ENCODE data around the gene BOLA1.

The BOLA1 gene

GRCh38 chr1:149916193-149916897, 17.0 kb downstream of the BOLA1 start:
- Histone ChIP-seq H3K9me3 (ENCODE audit: control insufficient read depth in 1 of 2, low read length in 2 of 2) (no peaks in the 10 kb centered on the region), H3K27me3 (ENCODE audit: control insufficient read depth in 1 of 2, insufficient read depth in 2 of 2, low read length in 2 of 2) (peaks cover 8 to 14% of the 10 kb centered on the region in 2 donors), H3K27ac (ENCODE audit: low read depth, low read length) (no peak overlapping the region), H3K4me1 (ENCODE audit: control insufficient read depth in 1 of 2, insufficient read depth in 2 of 2, low read length in 2 of 2) (peaks cover 0 to 3% of the 10 kb centered on the region in 2 donors), H3K9ac (ENCODE audit: low read depth in 1 of 2, low read length in 2 of 2) (peak overlapping the region in 1 of 2 donors; percentile 12), H3K4me3 (ENCODE audit: low read depth in 1 of 2, low read length in 2 of 2) (peak overlapping the region; percentile 44 to 70), H3K36me3 (ENCODE audit: control insufficient read depth in 1 of 2, insufficient read depth in 2 of 2, low read length in 2 of 2) (no peaks in the 10 kb centered on the region)

GRCh38 chr1:149916898-149917252, 17.5 kb downstream of the BOLA1 start:
- H3K27me3 ChIP-seq (ENCODE audit: control insufficient read depth in 1 of 2, insufficient read depth in 2 of 2, low read length in 2 of 2): peaks cover 8 to 14% of the 10 kb centered on the region in 2 donors
- peaks cover 0 to 3% of the 10 kb centered on the region in 2 donors for H3K4me1 ChIP-seq (ENCODE audit: control insufficient read depth in 1 of 2, insufficient read depth in 2 of 2, low read length in 2 of 2)
- H3K9ac ChIP-seq (ENCODE audit: low read depth in 1 of 2, low read length in 2 of 2): peak overlapping the region in 1 of 2 donors; percentile 12
- no peaks in the 10 kb centered on the region for H3K9me3 ChIP-seq (ENCODE audit: control insufficient read depth in 1 of 2, low read length in 2 of 2)
- H3K4me3 ChIP-seq (ENCODE audit: low read depth in 1 of 2, low read length in 2 of 2): peak overlapping the region; percentile 64 to 70
- no peaks in the 10 kb centered on the region for H3K36me3 ChIP-seq (ENCODE audit: control insufficient read depth in 1 of 2, insufficient read depth in 2 of 2, low read length in 2 of 2)
- H3K27ac ChIP-seq (ENCODE audit: low read depth, low read length): no peak overlapping the region

DNA sequence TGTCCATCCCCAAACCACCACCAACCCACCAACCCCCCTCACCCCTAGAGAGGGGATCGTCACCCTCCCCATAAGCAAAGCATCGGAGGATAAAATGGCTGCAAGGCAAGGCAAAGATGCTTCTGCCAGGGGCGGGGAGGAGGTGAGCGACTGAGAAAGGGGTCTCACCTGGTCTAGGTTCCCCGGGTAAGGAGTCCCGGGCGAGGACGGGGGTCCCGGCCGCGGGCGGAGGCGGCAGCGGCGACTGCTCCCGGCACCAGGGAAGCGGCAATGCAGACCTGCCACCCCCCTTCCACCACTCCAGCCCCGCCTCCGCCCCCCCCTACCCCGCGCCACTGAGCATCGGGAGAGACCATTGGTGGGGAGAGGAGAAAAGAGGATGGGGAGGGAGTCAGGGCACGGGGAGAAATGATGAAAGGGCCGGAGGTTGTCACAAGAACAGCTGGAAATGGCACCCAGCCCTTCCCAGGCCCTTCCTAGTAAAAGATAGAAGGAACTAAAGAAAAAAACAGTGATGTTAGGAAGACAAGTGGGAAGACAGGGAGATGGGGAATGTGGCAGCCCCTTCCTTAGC, 18.3 kb downstream of the BOLA1 start, which contains the start of gene SV2A:
SV2A (minus strand) TSS at position 274 of the 574 bp plus-strand sequence. CDS start 4,004 bp downstream, outside the sequence.
- Histone ChIP-seq H3K27ac (ENCODE audit: low read depth, low read length) (no peak within 1 kb of the TSS), H3K27me3 (ENCODE audit: control insufficient read depth in 1 of 2, insufficient read depth in 2 of 2, low read length in 2 of 2) (peaks cover 8 to 14% of the 10 kb centered on the region in 2 donors), H3K4me3 (ENCODE audit: low read depth in 1 of 2, low read length in 2 of 2) (peak within 1 kb of the TSS; percentile 64 to 70), H3K36me3 (ENCODE audit: control insufficient read depth in 1 of 2, insufficient read depth in 2 of 2, low read length in 2 of 2) (peaks cover 0 to 6% of the 10 kb centered on the region in 2 donors), H3K9ac (ENCODE audit: low read depth in 1 of 2, low read length in 2 of 2) (peak within 1 kb of the TSS; percentile 26 to 38), H3K9me3 (ENCODE audit: control insufficient read depth in 1 of 2, low read length in 2 of 2) (no peaks in the 10 kb centered on the region), H3K4me1 (ENCODE audit: control insufficient read depth in 1 of 2, insufficient read depth in 2 of 2, low read length in 2 of 2) (peaks cover 0 to 3% of the 10 kb centered on the region in 2 donors)

GRCh38 chr1:149923626-149924025, 24.3 kb downstream of the BOLA1 start:
- H3K27ac ChIP-seq (ENCODE audit: low read depth, low read length): no peak overlapping the region
- no peak overlapping the region for H3K4me3 ChIP-seq (ENCODE audit: low read depth in 1 of 2, low read length in 2 of 2)
- no peak overlapping the region for H3K9ac ChIP-seq (ENCODE audit: low read depth in 1 of 2, low read length in 2 of 2)
- peaks cover 27 to 45% of the 10 kb centered on the region in 2 donors for H3K36me3 ChIP-seq (ENCODE audit: control insufficient read depth in 1 of 2, insufficient read depth in 2 of 2, low read length in 2 of 2)
- peaks cover 0 to 2% of the 10 kb centered on the region in 2 donors for H3K27me3 ChIP-seq (ENCODE audit: control insufficient read depth in 1 of 2, insufficient read depth in 2 of 2, low read length in 2 of 2)
- H3K4me1 ChIP-seq (ENCODE audit: control insufficient read depth in 1 of 2, insufficient read depth in 2 of 2, low read length in 2 of 2): peaks cover 19 to 20% of the 10 kb centered on the region in 2 donors
- no peaks in the 10 kb centered on the region for H3K9me3 ChIP-seq (ENCODE audit: control insufficient read depth in 1 of 2, low read length in 2 of 2)

DNA sequence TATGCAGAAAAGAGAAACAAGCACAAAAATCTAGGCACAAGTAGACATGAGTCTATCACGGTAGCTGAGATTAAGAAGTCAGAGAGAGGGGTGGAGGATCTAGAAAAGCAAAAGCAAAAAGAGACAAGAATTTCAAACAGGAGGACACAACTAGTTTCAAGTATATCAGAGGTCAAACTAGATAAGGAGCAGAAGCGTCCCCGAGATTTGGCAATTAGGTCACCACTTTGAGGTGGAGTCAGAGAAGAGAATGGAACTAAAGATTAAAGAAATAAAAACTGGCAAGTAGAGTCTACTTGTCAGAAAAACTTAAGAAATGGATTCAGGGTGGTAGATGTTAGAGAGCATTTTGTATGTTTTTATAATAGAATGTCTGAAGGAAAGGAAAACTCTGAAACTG, 26.0 kb downstream of the BOLA1 start:
- no peak overlapping the region for H3K9ac ChIP-seq (ENCODE audit: low read depth in 1 of 2, low read length in 2 of 2)
- H3K4me1 ChIP-seq (ENCODE audit: control insufficient read depth in 1 of 2, insufficient read depth in 2 of 2, low read length in 2 of 2): peaks cover 25 to 27% of the 10 kb centered on the region in 2 donors
- no peaks in the 10 kb centered on the region for H3K9me3 ChIP-seq (ENCODE audit: control insufficient read depth in 1 of 2, low read length in 2 of 2)
- no peak overlapping the region for H3K4me3 ChIP-seq (ENCODE audit: low read depth in 1 of 2, low read length in 2 of 2)
- no peak overlapping the region for H3K27ac ChIP-seq (ENCODE audit: low read depth, low read length)
- peaks cover 38 to 55% of the 10 kb centered on the region in 2 donors for H3K36me3 ChIP-seq (ENCODE audit: control insufficient read depth in 1 of 2, insufficient read depth in 2 of 2, low read length in 2 of 2)
- H3K27me3 ChIP-seq (ENCODE audit: control insufficient read depth in 1 of 2, insufficient read depth in 2 of 2, low read length in 2 of 2): no peaks in the 10 kb centered on the region

- Histone ChIP-seq H3K27ac (ENCODE audit: low read depth, low read length) (no peak overlapping the region), H3K27me3 (ENCODE audit: control insufficient read depth in 1 of 2, insufficient read depth in 2 of 2, low read length in 2 of 2) (no peaks in the 10 kb centered on the region), H3K4me1 (ENCODE audit: control insufficient read depth in 1 of 2, insufficient read depth in 2 of 2, low read length in 2 of 2) (peaks cover 25 to 27% of the 10 kb centered on the region in 2 donors), H3K9ac (ENCODE audit: low read depth in 1 of 2, low read length in 2 of 2) (no peak overlapping the region), H3K36me3 (ENCODE audit: control insufficient read depth in 1 of 2, insufficient read depth in 2 of 2, low read length in 2 of 2) (peaks cover 42 to 60% of the 10 kb centered on the region in 2 donors), H3K4me3 (ENCODE audit: low read depth in 1 of 2, low read length in 2 of 2) (no peak overlapping the region), H3K9me3 (ENCODE audit: control insufficient read depth in 1 of 2, low read length in 2 of 2) (no peaks in the 10 kb centered on the region)
These were observed 26.4 kb downstream of the BOLA1 start for GRCh38 chr1:149925751-149926150.

DNA sequence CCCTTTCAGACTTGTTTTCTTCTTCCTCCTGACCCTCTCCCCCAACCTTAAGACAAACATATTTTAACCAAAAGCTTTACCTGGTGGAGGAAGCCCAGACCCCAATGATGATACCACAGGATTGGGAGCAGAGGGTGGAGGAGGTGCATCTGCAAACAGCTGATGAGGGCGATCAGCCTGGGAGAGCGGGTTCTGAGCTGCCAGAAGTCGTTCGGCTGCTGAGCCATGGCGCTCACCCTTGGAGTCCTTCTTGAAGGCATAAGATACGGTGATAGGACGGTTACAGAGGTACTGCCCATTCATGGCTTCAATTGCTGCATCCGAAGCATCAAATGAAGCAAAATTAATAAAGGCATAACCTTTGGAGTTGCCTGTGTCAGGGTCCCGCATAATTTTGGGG, 26.9 kb downstream of the BOLA1 start:
- Histone ChIP-seq H3K9me3 (ENCODE audit: control insufficient read depth in 1 of 2, low read length in 2 of 2) (no peaks in the 10 kb centered on the region), H3K4me3 (ENCODE audit: low read depth in 1 of 2, low read length in 2 of 2) (peak overlapping the region in 1 of 2 donors; percentile 79), H3K27ac (ENCODE audit: low read depth, low read length) (no peak overlapping the region), H3K9ac (ENCODE audit: low read depth in 1 of 2, low read length in 2 of 2) (no peak overlapping the region), H3K27me3 (ENCODE audit: control insufficient read depth in 1 of 2, insufficient read depth in 2 of 2, low read length in 2 of 2) (no peaks in the 10 kb centered on the region), H3K4me1 (ENCODE audit: control insufficient read depth in 1 of 2, insufficient read depth in 2 of 2, low read length in 2 of 2) (peaks cover 25 to 32% of the 10 kb centered on the region in 2 donors), H3K36me3 (ENCODE audit: control insufficient read depth in 1 of 2, insufficient read depth in 2 of 2, low read length in 2 of 2) (peaks cover 47 to 65% of the 10 kb centered on the region in 2 donors)

- H3K4me3 ChIP-seq (ENCODE audit: low read depth in 1 of 2, low read length in 2 of 2): peak overlapping the region; percentile 79 to 97
- H3K9ac ChIP-seq (ENCODE audit: low read depth in 1 of 2, low read length in 2 of 2): peak overlapping the region; percentile 70 to 86
- no peaks in the 10 kb centered on the region for H3K9me3 ChIP-seq (ENCODE audit: control insufficient read depth in 1 of 2, low read length in 2 of 2)
- no peak overlapping the region for H3K27ac ChIP-seq (ENCODE audit: low read depth, low read length)
- H3K27me3 ChIP-seq (ENCODE audit: control insufficient read depth in 1 of 2, insufficient read depth in 2 of 2, low read length in 2 of 2): no peaks in the 10 kb centered on the region
- peaks cover 55 to 73% of the 10 kb centered on the region in 2 donors for H3K36me3 ChIP-seq (ENCODE audit: control insufficient read depth in 1 of 2, insufficient read depth in 2 of 2, low read length in 2 of 2)
- peaks cover 32 to 40% of the 10 kb centered on the region in 2 donors for H3K4me1 ChIP-seq (ENCODE audit: control insufficient read depth in 1 of 2, insufficient read depth in 2 of 2, low read length in 2 of 2)
These were observed 27.7 kb downstream of the BOLA1 start for GRCh38 chr1:149927056-149927562.

DNA sequence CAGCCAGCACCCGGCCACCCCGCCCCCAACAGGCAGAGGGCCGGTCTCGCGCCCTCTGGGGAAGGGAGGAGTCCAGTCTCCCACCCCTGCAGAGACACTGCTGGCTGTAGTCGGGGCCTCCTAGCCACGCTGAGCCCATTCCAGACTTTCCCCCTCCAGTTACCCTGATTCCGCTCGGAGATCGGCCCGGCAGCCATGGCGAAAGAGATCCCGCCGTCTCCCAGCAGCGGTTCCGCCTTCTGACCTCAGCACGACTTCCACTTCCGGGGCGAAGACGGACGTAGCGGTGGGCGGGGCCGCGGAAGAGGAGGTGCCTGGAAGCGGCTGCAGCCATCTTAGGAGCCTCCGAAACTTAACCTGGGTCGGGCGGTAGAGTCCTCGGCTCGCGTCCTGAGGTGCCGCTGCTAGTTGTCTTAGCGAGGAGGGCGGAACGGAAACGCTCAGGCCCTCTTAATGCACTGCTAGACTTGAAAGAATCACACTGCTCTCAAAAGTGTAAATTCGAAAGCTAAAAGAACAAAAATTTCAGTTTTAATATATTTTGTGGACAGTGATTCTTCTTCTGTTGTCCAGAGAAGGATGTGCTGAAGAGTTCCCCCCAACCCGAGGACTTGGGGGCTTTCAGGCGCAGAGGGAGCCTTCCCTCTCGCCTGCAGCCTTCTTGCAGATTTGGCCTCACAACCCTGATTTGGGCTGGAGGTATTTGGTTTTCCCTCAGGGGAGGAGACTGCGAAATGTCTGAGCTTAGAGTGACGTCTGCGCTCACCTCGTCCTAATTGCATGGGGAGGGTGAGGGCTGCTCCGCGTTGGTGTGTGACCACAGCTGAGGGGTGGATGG, 28.4 kb downstream of the BOLA1 start, which contains the start of gene SF3B4:
SF3B4 (minus strand) TSS at position 241 of the 838 bp plus-strand sequence; CDS start at position 197, 44 bp downstream.
- peaks cover 32 to 42% of the 10 kb centered on the region in 2 donors for H3K4me1 ChIP-seq (ENCODE audit: control insufficient read depth in 1 of 2, insufficient read depth in 2 of 2, low read length in 2 of 2)
- H3K36me3 ChIP-seq (ENCODE audit: control insufficient read depth in 1 of 2, insufficient read depth in 2 of 2, low read length in 2 of 2): peaks cover 58 to 71% of the 10 kb centered on the region in 2 donors

More for the DNA sequence above, 28.4 kb downstream of the BOLA1 start, which contains the start of gene SF3B4:
- no peaks in the 10 kb centered on the region for H3K27me3 ChIP-seq (ENCODE audit: control insufficient read depth in 1 of 2, insufficient read depth in 2 of 2, low read length in 2 of 2)
- H3K27ac ChIP-seq (ENCODE audit: low read depth, low read length): peak within 1 kb of the TSS; percentile 95
- H3K4me3 ChIP-seq (ENCODE audit: low read depth in 1 of 2, low read length in 2 of 2): peak within 1 kb of the TSS; percentile 79 to 97
- H3K9ac ChIP-seq (ENCODE audit: low read depth in 1 of 2, low read length in 2 of 2): peak within 1 kb of the TSS; percentile 70 to 86
- H3K9me3 ChIP-seq (ENCODE audit: control insufficient read depth in 1 of 2, low read length in 2 of 2): no peaks in the 10 kb centered on the region
